Sigmoid colon (tissue), 4 donors: Measurements from ENCODE around the gene PPP4R4.

ENCODE experiments used
- CTCF ChIP-seq, 4 experiments: fragments of 450-650 bp in 3 of 4; fragments of 200-600 bp in 1 of 4; IDR thresholded peaks; one replicate each; pipeline ENCODE4 v1.5.1; 2016 to 2019; ENCODE audit warnings: antibody characterized with exemption in 4 of 4, mild to moderate bottlenecking in 3 of 4, moderate library complexity in 2 of 4
- EP300 ChIP-seq, 4 donors: sonication (generic); formaldehyde crosslinking; IDR thresholded peaks; one replicate each; pipeline ENCODE4 v1.6.1; 2017; ENCODE audit warnings: antibody characterized with exemption in 4 of 4

- TF ChIP-seq CTCF (IDR thresholded peaks at IDR 0.05) = no peak
- TF ChIP-seq EP300 (IDR thresholded peaks at IDR 0.05) = no peak
Measured at GRCh38 chr14:94124582-94125377, 49.3 kb upstream of the PPP4R4 start.
